A549 (cell line): ENCODE data around the gene LYAR.

Experiments used
- CEBPB ChIP-seq, 2 experiments: fragments of >200 bp in 1 of 2; sonication (Bioruptor Twin) in 1 of 2; formaldehyde crosslinking in 1 of 2; IDR thresholded peaks; 2 replicates each; pipeline ENCODE4 v1.6.1; 2012 to 2016
- CTCF ChIP-seq: fragments of >200 bp; sonication (Bioruptor Twin); formaldehyde crosslinking; IDR thresholded peaks from 3 replicates; pipeline ENCODE4 v1.5.1; 2016
- FOSL2 ChIP-seq, 2 experiments: fragments of 450-650 bp in 1 of 2; fragments of >200 bp in 1 of 2; sonication (Bioruptor Twin) in 1 of 2; formaldehyde crosslinking; IDR thresholded peaks; 2 replicates each; pipeline versions ENCODE4 v1.5.0 to v1.6.1; 2016 to 2020; ENCODE audit warnings: mild to moderate bottlenecking in 1 of 2, moderate library complexity in 1 of 2
- HOXA7 ChIP-seq: fragments of 250-450 bp; sonication (Bioruptor Pico); IDR thresholded peaks from 2 replicates; pipeline ENCODE4 v1.5.0; 2020; ENCODE audit warnings: mild to moderate bottlenecking, moderate library complexity
- JUNB ChIP-seq: fragments of >200 bp; sonication (Bioruptor Twin); formaldehyde crosslinking; IDR thresholded peaks from 2 replicates; pipeline ENCODE4 v1.6.1; 2016
- KDM5A ChIP-seq: fragments of 200-600 bp; sonication (generic); IDR thresholded peaks from 2 replicates; pipeline ENCODE4 v1.6.1; 2016; ENCODE audit warnings: antibody characterized with exemption, mild to moderate bottlenecking
- PHF8 ChIP-seq: fragments of 200-600 bp; sonication (generic); IDR thresholded peaks from 2 replicates; pipeline ENCODE4 v1.6.1; 2016; ENCODE audit warnings: low read depth, mild to moderate bottlenecking, antibody characterized with exemption, moderate library complexity, borderline replicate concordance
- POLR2A ChIP-seq: IDR thresholded peaks from 2 replicates; pipeline ENCODE4 v1.6.1; 2012; ENCODE audit warnings: mild to moderate bottlenecking, low read length
- RAD21 ChIP-seq, 2 experiments: fragments of >200 bp in 1 of 2; sonication (Bioruptor Twin) in 1 of 2; formaldehyde crosslinking in 1 of 2; IDR thresholded peaks in 1 of 2; conservative IDR thresholded peaks in 1 of 2; 2 replicates in 1 of 2; 3 replicates in 1 of 2; pipeline ENCODE4 v1.6.1; 2012 to 2018; ENCODE audit warnings: inconsistent platforms in 1 of 2

DNA sequence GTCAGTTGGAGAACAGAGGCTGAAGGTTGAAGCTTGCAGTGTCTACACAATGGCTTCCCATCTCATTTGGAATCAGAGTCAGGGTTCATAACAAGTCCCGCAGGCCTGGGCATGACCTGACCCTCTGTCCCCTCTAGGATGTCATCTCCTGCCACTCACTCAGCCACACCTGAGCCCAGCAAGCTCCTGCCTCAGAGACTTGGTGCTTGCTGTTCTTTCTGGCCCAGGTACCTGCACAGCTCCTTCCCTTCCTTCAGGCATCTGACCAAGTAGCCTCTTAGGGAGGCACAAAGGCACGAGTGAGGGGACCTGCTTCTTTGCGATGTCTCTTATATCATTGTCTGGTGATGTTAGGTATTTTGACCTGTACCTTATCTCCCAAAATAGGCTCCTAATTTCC lies 9.1 kb upstream of the LYAR start:
- TF ChIP-seq CEBPB (IDR thresholded peaks at IDR 0.05) (no peak), CTCF (no peak), POLR2A (no peak), PHF8 (no peak), KDM5A (no peak), FOSL2 (IDR thresholded peaks at IDR 0.05) (no peak), FOSL2 (CRISPR knock-in tag; IDR thresholded peaks at IDR 0.05) (no peak), RAD21 (conservative IDR thresholded peaks at IDR 0.05 in 1 of 2, IDR thresholded peaks at IDR 0.05 in 1 of 2) (no peak), JUNB (no peak), HOXA7 (CRISPR knock-in tag) (no peak)
